ENCODE measurements around the gene MGA. TPM values are rescaled to one million over a fixed set of nuclear protein-coding genes. Genes with fewer than 3 reads are reported as not detected.

MGA gene
- total RNA-seq, 1 experiment from 2014 or later, result 35.9 TPM

- TF ChIP-seq HMGXB4 (CRISPR knock-in tag; IDR thresholded peaks at IDR 0.05), result no peak
- no peak for TF ChIP-seq E2F1 (CRISPR knock-in tag; IDR thresholded peaks at IDR 0.05)
- TF ChIP-seq TEAD1 (CRISPR knock-in tag; IDR thresholded peaks at IDR 0.05), result no peak
- TF ChIP-seq IRF1 (CRISPR knock-in tag; IDR thresholded peaks at IDR 0.05), result no peak
- TF ChIP-seq JUN (CRISPR knock-in tag; IDR thresholded peaks at IDR 0.05), result no peak
Measured at GRCh38 chr15:41809121-41809520, 148.9 kb downstream of the MGA start (continued).

GRCh38 chr15:41809526-41810220 is 149.5 kb downstream of the MGA start:
- H3K4me3 Mint-ChIP-seq, result no peak overlapping the region
- peak overlapping the region; percentile 27; the same call in 1 of the 2 replicates for H3K27ac Mint-ChIP-seq
- H3K27me3 Mint-ChIP-seq (ENCODE audit: low read depth), result no peaks in the 10 kb centered on the region
- POLR2A ChIA-PET, result interaction anchor here (0.7 to 1.9 kb wide), 2 partner anchors 36 to 75 kb away, joined by 4 to 13 read pairs; partner anchors contain the start of gene MAPKBP1
- H3K36me3 Mint-ChIP-seq, result no peaks in the 10 kb centered on the region
- no peak for TF ChIP-seq FOXJ3 (CRISPR knock-in tag; IDR thresholded peaks at IDR 0.05; ENCODE audit: borderline replicate concordance)
- DNase-seq (ENCODE audit: low spot score), result no peak
- no peaks in the 10 kb centered on the region for H3K9me3 Mint-ChIP-seq
- H3K4me1 Mint-ChIP-seq, result peaks cover 6% of the 10 kb centered on the region
- CTCF ChIA-PET, result interaction anchor here (0.5 to 6.4 kb wide), 8 partner anchors 13 to 894 kb away, joined by 3 to 158 read pairs (median 4); partner anchors contain the start of gene MAPKBP1
- ATAC-seq, result no peak

GRCh38 chr15:41810651-41811431 is 150.6 kb downstream of the MGA start:
- Mint-ChIP-seq H3K4me3 (no peak overlapping the region), H3K27me3 (ENCODE audit: low read depth) (no peaks in the 10 kb centered on the region), H3K27ac (no peak overlapping the region), H3K9me3 (no peaks in the 10 kb centered on the region), H3K36me3 (no peaks in the 10 kb centered on the region), H3K4me1 (peaks cover 6% of the 10 kb centered on the region)
- ATAC-seq (peak; percentile 15), DNase-seq (ENCODE audit: low spot score) (no peak)
- ChIA-PET POLR2A (interaction anchor here (0.7 to 1.6 kb wide), 2 partner anchors 37 to 58 kb away, joined by 5 to 9 read pairs; partner anchors contain the start of gene MAPKBP1), CTCF (interaction anchor here (0.6 to 6.4 kb wide), 22 partner anchors 10 to 345 kb away, joined by 3 to 158 read pairs (median 4); partner anchors contain the start of genes EHD4 and MAPKBP1)
- TF ChIP-seq NR2C2 (CRISPR knock-in tag; IDR thresholded peaks at IDR 0.05), result no peak
- no peak for TF ChIP-seq E2F5 (CRISPR knock-in tag; IDR thresholded peaks at IDR 0.05)

GRCh38 chr15:41811432-41812195 is 151.4 kb downstream of the MGA start:
- no peaks in the 10 kb centered on the region for H3K27me3 Mint-ChIP-seq (ENCODE audit: low read depth)
- peak; percentile 88 for ATAC-seq
- H3K9me3 Mint-ChIP-seq, result no peaks in the 10 kb centered on the region
- no peak overlapping the region for H3K27ac Mint-ChIP-seq
- ChIA-PET POLR2A (interaction anchor here (1.6 kb wide), 1 partner anchor 37 kb away, joined by 9 read pairs; the partner anchor contains the start of gene MAPKBP1), CTCF (interaction anchor here (0.8 to 6.4 kb wide), 24 partner anchors 9 to 346 kb away, joined by 3 to 158 read pairs (median 4); partner anchors contain the start of genes EHD4 and MAPKBP1)
- peaks cover 6% of the 10 kb centered on the region for H3K4me1 Mint-ChIP-seq
- no peaks in the 10 kb centered on the region for H3K36me3 Mint-ChIP-seq
- peak; percentile 89 for DNase-seq (ENCODE audit: low spot score)
- no peak overlapping the region for H3K4me3 Mint-ChIP-seq
- peak; percentile 37; the same call in 1 of the 2 replicates for TF ChIP-seq CTCF (IDR thresholded peaks at IDR 0.05)
- TF ChIP-seq ARID4B (CRISPR knock-in tag; IDR thresholded peaks at IDR 0.05; ENCODE audit: borderline replicate concordance), result no peak
- no peak for TF ChIP-seq FOXP4 (CRISPR knock-in tag; IDR thresholded peaks at IDR 0.05)

All from WTC11 (cell line).